GM18907 (cell line): ENCODE measurements around the gene FSTL5.

Experiments
- ATAC-seq: cut with Tn5 transposase; IDR thresholded peaks from one replicate; pipeline ENCODE4 v1.9.1; 2021; ENCODE audit warnings: mild to moderate bottlenecking, moderate library complexity; ENCODE audit not compliant: unreplicated experiment

The FSTL5 gene

GRCh38 chr4:161948026-161948770, 215.6 kb downstream of the FSTL5 start:
- ATAC-seq, result no peak

GRCh38 chr4:161937596-161937995, 226.2 kb downstream of the FSTL5 start:
- ATAC-seq, result no peak

DNA sequence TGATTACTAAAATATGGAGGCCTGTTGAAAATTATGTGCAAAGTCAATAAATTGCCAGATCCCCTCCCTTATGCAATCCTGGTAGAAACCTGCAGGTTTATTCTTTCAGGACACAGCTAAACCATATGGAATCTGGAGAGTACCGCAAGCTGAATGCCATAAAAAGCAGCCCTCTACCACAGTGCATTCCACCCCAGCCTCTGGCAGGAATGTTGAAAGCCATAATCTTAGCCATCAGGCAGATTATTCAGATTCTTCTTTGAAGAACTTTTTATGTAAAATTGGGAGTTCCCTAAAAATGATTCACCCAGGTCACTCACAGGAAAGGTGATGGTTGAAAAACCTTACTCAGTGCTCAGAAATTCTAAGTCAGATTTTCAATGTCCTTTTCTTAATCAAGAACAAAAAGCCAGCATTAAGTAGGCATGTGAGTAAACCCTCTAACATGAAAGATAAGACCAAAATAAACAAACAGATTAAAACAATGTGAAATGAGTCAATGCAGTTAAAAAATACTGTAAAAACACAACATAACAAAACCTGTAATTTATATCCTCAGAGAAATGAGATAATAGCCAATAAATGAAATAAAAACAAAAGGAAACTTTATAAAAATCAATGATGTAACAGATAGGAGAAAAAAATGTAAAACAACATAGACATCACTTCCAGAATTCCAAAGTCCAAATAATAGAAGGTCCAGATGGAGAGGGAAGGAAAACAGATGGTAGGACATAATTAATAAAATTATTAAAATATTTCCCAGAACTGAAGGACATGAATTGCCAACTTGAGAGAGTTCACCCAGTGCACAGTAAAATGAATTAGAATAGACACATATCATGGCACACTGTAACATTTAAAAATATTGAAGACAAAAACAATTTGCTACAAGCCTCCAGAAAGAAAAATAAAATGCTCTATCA, 226.9 kb downstream of the FSTL5 start:
- ATAC-seq, result no peak

GRCh38 chr4:161931089-161931488, 232.7 kb downstream of the FSTL5 start:
- ATAC-seq, result no peak

DNA sequence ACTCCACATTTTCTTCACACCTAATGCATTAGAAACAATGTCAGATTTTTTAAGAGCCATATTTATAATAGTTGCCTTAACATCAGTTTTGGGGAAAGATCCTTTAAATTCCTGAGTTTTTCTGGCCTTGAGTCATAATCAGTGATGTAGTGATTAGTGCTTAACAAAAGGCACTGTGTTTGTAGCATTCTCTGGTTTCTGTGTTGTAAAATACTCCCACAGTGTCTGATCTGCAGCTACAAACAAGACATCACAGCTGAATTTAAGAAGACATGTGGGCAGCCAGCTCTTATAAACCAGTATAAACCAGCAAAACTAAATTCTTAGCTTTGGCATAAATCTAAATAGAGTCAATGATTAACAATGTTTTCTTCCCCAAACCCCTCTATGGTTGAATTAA, 233.8 kb downstream of the FSTL5 start:
- ATAC-seq, result no peak

GRCh38 chr4:161926033-161926828, 237.6 kb downstream of the FSTL5 start:
- no peak for ATAC-seq

GRCh38 chr4:161920304-161921052, 243.3 kb downstream of the FSTL5 start:
- ATAC-seq, result no peak

DNA sequence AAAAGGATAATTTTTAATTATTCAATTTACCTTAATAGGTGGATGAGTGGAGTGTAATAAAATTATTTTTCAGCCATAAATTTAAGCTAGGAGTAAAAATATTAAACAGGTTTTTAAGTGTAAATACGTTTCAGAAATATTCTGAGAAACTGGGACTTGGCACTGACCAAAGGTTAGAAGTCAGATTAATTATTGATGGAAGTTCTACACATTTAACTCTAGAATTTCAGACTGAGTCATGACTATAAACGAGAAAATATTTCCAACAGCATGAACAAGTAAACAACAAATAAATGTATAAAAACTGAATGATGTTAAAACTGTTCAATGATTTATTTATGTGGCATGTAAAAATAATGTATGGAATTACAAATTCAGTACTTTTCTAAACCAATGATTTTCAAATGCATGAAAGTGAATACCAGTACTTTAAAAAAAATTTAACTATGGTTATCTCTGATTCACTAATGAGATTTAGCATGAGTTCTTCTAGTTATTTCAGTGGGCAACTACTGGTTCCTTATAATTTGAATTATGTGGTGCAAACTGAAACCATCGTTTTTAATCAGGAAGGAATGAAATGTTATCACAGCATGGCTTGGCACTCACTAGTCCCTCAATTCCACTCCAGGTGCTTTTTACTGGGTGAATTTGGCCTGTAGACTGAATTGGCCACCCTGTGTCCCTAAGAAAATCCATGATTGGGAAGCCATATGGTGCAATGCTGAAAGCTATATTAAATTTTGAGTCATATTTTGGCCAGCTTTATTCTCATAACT, 244.2 kb downstream of the FSTL5 start:
- peak; percentile 66 for ATAC-seq

DNA sequence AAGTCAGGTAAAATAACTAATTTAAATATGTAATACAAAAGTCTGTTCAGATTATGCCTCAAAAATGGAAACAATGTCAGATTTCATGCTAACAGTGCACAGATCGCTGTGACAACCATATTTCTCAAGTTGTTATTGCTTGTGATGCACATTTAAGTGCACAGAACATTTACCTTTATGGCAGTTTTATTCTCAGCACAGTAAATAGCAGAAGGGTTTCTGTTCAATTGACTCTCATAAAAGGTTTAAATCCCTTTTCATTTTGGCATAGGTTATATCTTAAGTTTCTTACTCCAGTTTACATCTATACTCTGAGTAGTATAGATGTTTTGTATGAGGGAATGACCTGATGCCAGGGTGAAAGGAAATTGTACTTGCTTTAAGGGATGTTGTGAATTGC, 247.8 kb downstream of the FSTL5 start:
- ATAC-seq, result no peak

DNA sequence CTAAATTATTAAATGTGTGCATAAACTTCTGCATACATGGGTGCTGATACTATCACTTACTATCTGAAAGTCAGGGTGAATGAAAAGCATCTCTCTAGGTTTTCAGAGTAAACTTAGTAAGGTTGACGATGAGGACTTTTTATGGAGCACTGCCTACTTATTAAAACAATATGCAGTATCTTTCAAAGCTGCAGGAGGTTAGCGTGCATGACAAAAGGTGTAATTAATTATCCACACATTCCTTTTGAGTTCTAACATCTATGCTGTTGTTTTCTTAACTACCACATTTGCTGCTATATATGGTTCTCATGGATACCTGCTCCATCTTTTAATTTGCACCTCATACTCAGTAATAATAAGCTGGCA, 256.2 kb downstream of the FSTL5 start:
- ATAC-seq, result no peak

- ATAC-seq, result no peak
Measured at GRCh38 chr4:161906836-161907589, 256.8 kb downstream of the FSTL5 start.

DNA sequence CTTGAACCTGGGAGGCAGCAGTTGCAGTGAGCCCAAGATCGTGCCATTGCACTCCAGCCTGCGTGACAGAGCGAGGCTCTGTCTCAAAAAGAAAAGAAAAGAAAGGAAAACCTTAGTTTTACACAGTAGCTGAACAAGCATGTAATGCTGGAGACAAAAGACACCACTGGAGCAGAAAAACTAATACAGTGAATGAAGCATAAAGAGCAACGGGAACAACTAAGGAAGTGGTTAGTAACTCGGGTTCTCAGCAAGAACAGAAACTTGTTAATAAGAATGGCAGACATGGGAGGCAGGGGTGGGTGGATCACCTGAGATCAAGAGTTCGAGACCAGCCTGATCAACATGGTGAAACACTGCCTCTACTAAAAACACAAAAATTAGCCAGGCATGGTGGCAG, 263.7 kb downstream of the FSTL5 start:
- ATAC-seq, result no peak

- no peak for ATAC-seq
Measured at GRCh38 chr4:161894493-161895167, 269.2 kb downstream of the FSTL5 start.

- no peak for ATAC-seq
Measured at GRCh38 chr4:161894014-161894413, 269.8 kb downstream of the FSTL5 start.

- no peak for ATAC-seq
Measured at GRCh38 chr4:161893566-161893965, 270.2 kb downstream of the FSTL5 start.

GRCh38 chr4:161892951-161893350, 270.8 kb downstream of the FSTL5 start:
- ATAC-seq, result no peak

DNA sequence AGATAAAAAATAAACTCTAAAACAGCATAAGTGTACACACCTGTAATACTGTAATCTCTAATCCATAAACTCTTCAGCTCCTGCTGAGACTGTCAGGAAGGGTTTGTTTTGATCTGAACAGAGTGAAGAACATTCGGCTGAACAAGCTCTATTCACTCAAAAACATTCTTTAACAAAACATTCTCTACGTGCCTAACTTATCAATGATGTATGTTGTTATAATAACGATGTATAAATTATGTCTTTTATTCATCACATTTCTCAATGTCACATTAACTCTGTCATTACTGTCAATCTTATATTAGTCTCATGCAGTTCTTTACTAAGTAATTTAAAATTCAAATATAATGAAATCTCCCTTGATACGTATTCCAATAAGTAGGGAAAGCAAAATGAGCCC, 280.6 kb downstream of the FSTL5 start:
- ATAC-seq, result no peak

DNA sequence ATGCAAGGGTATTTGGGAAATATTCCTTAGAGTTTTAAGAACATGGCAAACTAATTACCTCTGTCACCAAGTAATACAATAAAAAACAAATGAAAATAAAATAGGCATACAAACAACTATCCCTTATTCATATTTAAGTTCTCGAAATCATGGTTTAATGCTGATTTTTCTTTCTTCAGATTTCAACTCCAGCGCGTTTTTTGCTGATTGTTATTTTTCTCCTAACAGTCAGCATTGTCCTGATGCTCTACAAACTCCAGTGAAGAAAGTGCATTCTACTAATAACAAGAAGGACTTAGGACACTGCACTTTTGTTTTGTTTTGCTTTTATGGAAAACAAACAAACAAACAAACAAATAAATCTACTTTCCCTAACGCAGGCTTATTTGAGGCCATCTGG, 282.4 kb downstream of the FSTL5 start:
- no peak for ATAC-seq

GRCh38 chr4:161869511-161869910, 294.3 kb downstream of the FSTL5 start:
- ATAC-seq, result no peak
